Measurements from ENCODE around the gene CREB3L2. TPM values are rescaled to one million over a fixed set of nuclear protein-coding genes. Genes with fewer than 3 reads are reported as not detected.

CREB3L2 gene
- polyA plus RNA-seq, 1 of the 3 experiments (the other 2 are of a cell fraction), result 22.9 TPM

DNA sequence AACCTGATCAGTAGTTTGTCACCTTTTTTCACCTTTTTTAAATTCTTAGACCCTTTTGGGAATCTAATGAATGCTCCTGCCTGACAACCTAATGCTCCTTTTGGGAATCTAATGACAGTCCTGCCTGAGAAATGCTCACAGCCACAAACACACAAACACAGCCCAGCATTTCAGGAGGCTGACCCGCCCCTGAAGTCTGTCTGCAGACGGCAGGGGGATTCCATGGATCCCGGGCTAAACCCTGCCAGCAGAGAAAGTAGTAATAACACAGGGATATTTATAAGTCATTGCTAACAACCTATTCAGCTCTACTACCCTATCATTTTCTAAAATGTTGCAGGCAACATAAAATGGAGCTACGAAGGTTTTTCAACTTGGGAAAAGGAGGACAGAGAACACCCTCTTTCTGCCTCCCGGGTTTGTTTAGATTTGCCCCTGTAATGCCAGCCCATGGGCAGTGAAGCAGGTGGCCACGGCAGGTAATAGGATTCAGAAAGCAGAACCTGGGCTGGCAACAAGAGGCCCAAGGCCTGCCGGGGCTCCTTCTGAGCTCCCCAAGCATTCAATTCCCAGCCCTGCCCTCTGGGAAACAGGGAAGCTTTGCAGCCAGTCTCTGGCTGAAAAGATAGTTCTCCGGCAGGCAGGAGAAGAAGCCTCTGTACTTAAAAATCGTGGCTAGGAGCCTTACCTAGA lies 65.2 kb downstream of the CREB3L2 start (continued):
- TF ChIP-seq EZH2phosphoT487 (IDR thresholded peaks at IDR 0.05; ENCODE audit: borderline replicate concordance, low read depth), result no peak

GRCh38 chr7:137935884-137936508 lies 65.9 kb downstream of the CREB3L2 start:
- Histone ChIP-seq H3K9ac (no peak overlapping the region), H2AFZ (ENCODE audit: low read depth) (no peak overlapping the region), H4K20me1 (ENCODE audit: insufficient read depth) (no peaks in the 10 kb centered on the region), H3K4me3 (ENCODE audit: low read depth in 2 of 2, low read length in 1 of 2) (no peak overlapping the region), H3K36me3 (replicated peaks in 1 of 2; ENCODE audit: control insufficient read depth in 1 of 2, insufficient read depth in 2 of 2, low read length in 1 of 2) (no peaks in the 10 kb centered on the region), H3F3A (replicated peaks; ENCODE audit: insufficient read depth) (peaks cover 36% of the 10 kb centered on the region), H3K9me3 (no peaks in the 10 kb centered on the region), H3K9me2 (no peaks in the 10 kb centered on the region), H3K27ac (ENCODE audit: low read depth in 2 of 2, low read length in 1 of 2) (no peak overlapping the region), H3K4me1 (ENCODE audit: control insufficient read depth in 1 of 2, insufficient read depth in 2 of 2, low read depth in 1 of 2, low read length in 1 of 2) (peaks cover 39 to 44% of the 10 kb centered on the region in 2 experiments), H3K79me2 (ENCODE audit: insufficient read depth) (peaks cover 100% of the 10 kb centered on the region), H3K27me3 (ENCODE audit: insufficient read depth) (no peaks in the 10 kb centered on the region), H3K4me2 (peak overlapping the region; percentile 19; the same call in 1 of the 2 replicates)
- 92% methylated on average over 7 of the region's 7 CpGs for WGBS (ENCODE audit: low lambda C conversion rate)
- TF ChIP-seq CHD2 (IDR thresholded peaks at IDR 0.05; ENCODE audit: low read length, partially characterized antibody), result no peak
- no peak for TF ChIP-seq RFX5 (IDR thresholded peaks at IDR 0.05; ENCODE audit: low read length)
- no peak for TF ChIP-seq USF2 (IDR thresholded peaks at IDR 0.05; ENCODE audit: borderline replicate concordance, low read depth, low read length)
- TF ChIP-seq, protein P1, sequence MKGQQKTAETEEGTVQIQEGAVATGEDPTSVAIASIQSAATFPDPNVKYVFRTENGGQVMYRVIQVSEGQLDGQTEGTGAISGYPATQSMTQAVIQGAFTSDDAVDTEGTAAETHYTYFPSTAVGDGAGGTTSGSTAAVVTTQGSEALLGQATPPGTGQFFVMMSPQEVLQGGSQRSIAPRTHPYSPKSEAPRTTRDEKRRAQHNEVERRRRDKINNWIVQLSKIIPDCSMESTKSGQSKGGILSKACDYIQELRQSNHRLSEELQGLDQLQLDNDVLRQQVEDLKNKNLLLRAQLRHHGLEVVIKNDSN (IDR thresholded peaks at IDR 0.05; ENCODE audit: borderline replicate concordance, low read depth), result no peak
- TF ChIP-seq RCOR1 (IDR thresholded peaks at IDR 0.05; ENCODE audit: low read length), result no peak
- TF ChIP-seq FOXJ3 (CRISPR knock-in tag; IDR thresholded peaks at IDR 0.05), result no peak
- TF ChIP-seq EZH2phosphoT487 (IDR thresholded peaks at IDR 0.05; ENCODE audit: borderline replicate concordance, low read depth), result no peak
- TF ChIP-seq SMC3 (IDR thresholded peaks at IDR 0.05; ENCODE audit: low read depth, low read length), result no peak
- no peak for TF ChIP-seq JUND (IDR thresholded peaks at IDR 0.05)
- no peak for TF ChIP-seq RXRA (IDR thresholded peaks at IDR 0.05; ENCODE audit: borderline replicate concordance, low read depth)
- no peak for TF ChIP-seq ZBTB33 (IDR thresholded peaks at IDR 0.05; ENCODE audit: borderline replicate concordance, low read depth)
- no peak for TF ChIP-seq TCF12 (IDR thresholded peaks at IDR 0.05)
- TF ChIP-seq SIN3A (IDR thresholded peaks at IDR 0.05; ENCODE audit: borderline replicate concordance, low read depth, low read length), result no peak
- TF ChIP-seq, protein P2, sequence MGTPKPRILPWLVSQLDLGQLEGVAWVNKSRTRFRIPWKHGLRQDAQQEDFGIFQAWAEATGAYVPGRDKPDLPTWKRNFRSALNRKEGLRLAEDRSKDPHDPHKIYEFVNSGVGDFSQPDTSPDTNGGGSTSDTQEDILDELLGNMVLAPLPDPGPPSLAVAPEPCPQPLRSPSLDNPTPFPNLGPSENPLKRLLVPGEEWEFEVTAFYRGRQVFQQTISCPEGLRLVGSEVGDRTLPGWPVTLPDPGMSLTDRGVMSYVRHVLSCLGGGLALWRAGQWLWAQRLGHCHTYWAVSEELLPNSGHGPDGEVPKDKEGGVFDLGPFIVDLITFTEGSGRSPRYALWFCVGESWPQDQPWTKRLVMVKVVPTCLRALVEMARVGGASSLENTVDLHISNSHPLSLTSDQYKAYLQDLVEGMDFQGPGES (IDR thresholded peaks at IDR 0.05; ENCODE audit: low read depth, low read length), result no peak
- TF ChIP-seq NRF1 (IDR thresholded peaks at IDR 0.05; ENCODE audit: low read depth, low read length), result no peak
- no peak for TF ChIP-seq YY1 (IDR thresholded peaks at IDR 0.05; ENCODE audit: low read depth)
- no peak for TF ChIP-seq GABPA (IDR thresholded peaks at IDR 0.05; ENCODE audit: low read depth)
- DNase-seq, result no peak
- POLR2A ChIA-PET, result no interaction called here
- CTCF ChIA-PET, result interaction anchor here (1.1 to 2.2 kb wide), 2 partner anchors 32 to 66 kb away, joined by 3 to 9 read pairs; partner anchors contain the start of gene CREB3L2

All from SK-N-SH (cell line).